NCI-H748 treated with DMSO at 0.1 percent for 48 hours (cell line): ENCODE results near the gene ATP6V1F.

Source experiments
- DNase-seq: peaks from one replicate; lab custom pipeline; 2025; lab: John Stamatoyannopoulos, UW

Gene ATP6V1F

GRCh38 chr7:128835790-128836641 lies 26.6 kb upstream of the ATP6V1F start:
- no peak for DNase-seq

- no peak for DNase-seq
These were observed 25.8 kb upstream of the ATP6V1F start for GRCh38 chr7:128836729-128837348.

GRCh38 chr7:128837521-128837921 lies 25.1 kb upstream of the ATP6V1F start:
- no peak for DNase-seq

GRCh38 chr7:128838109-128838779 lies 24.4 kb upstream of the ATP6V1F start:
- no peak for DNase-seq

- no peak for DNase-seq
These were observed 23.5 kb upstream of the ATP6V1F start for GRCh38 chr7:128838981-128839731.

GRCh38 chr7:128839751-128840177 lies 22.9 kb upstream of the ATP6V1F start:
- DNase-seq, result no peak

GRCh38 chr7:128840326-128841170 lies 22.1 kb upstream of the ATP6V1F start:
- DNase-seq, result no peak

GRCh38 chr7:128841171-128841690 lies 21.4 kb upstream of the ATP6V1F start:
- no peak for DNase-seq

- DNase-seq, result no peak
These were observed 20.6 kb upstream of the ATP6V1F start for GRCh38 chr7:128841921-128842673.

GRCh38 chr7:128842674-128843641 lies 19.7 kb upstream of the ATP6V1F start:
- no peak for DNase-seq

GRCh38 chr7:128843938-128844621 lies 18.6 kb upstream of the ATP6V1F start:
- DNase-seq, result no peak

GRCh38 chr7:128844777-128845311 lies 17.8 kb upstream of the ATP6V1F start:
- no peak for DNase-seq

- DNase-seq, result no peak
These were observed 17.2 kb upstream of the ATP6V1F start for GRCh38 chr7:128845475-128845874.

- no peak for DNase-seq
These were observed 16.7 kb upstream of the ATP6V1F start for GRCh38 chr7:128845987-128846386.

- no peak for DNase-seq
These were observed 15.7 kb upstream of the ATP6V1F start for GRCh38 chr7:128846781-128847444.

GRCh38 chr7:128847721-128848211 lies 14.9 kb upstream of the ATP6V1F start:
- no peak for DNase-seq
